Activated naive CD4-positive, alpha-beta T cell treated with anti-CD3 and anti-CD28 coated beads for 36 hours (primary cell): ENCODE data around the gene TSSK2. TPM values are rescaled to one million over a fixed set of nuclear protein-coding genes. Genes with fewer than 3 reads are reported as not detected.

Experiments
- CTCF ChIA-PET: fragments of 350-600 bp; sonication (Branson Sonifier 250); formaldehyde crosslinking; loops from one replicate; lab custom pipeline; 2021; ENCODE audit warnings: antibody characterized with exemption; lab: Charles Lee
- DNase-seq: peaks from one replicate; pipeline ENCODE4 v3.0.0-alpha.2; 2020
- H3K27ac Mint-ChIP-seq: one replicate; pipeline ENCODE4 v1.8.0; 2021; ENCODE audit warnings: mild to moderate bottlenecking, mixed read lengths
- H3K27me3 Mint-ChIP-seq: one replicate; pipeline ENCODE4 v1.8.0; 2021; ENCODE audit warnings: low read depth, mixed read lengths
- H3K36me3 Mint-ChIP-seq: one replicate; pipeline ENCODE4 v1.8.0; 2021; ENCODE audit warnings: low read depth, mixed read lengths
- H3K4me1 Mint-ChIP-seq: one replicate; pipeline ENCODE4 v1.8.0; 2021; ENCODE audit warnings: low read depth, mixed read lengths
- H3K4me3 Mint-ChIP-seq: one replicate; pipeline ENCODE4 v1.8.0; 2021; ENCODE audit warnings: mild to moderate bottlenecking, moderate library complexity, mixed read lengths
- H3K9me3 Mint-ChIP-seq: one replicate; pipeline ENCODE4 v1.8.0; 2021; ENCODE audit warnings: mixed read lengths
- intact Hi-C: fragments of 100-400 bp; cut with micrococcal nuclease; formaldehyde crosslinking; loops from one replicate; pipeline ENCODE4 v1.15.1; 2023
- total RNA-seq, 2 experiments: library from RNA; stranded (reverse); gene quantifications; one replicate each; pipeline ENCODE4 v1.2.3, GENCODE V29; 2021

Gene TSSK2
- total RNA-seq, 2 experiments from 2014 or later: not detected

DNA sequence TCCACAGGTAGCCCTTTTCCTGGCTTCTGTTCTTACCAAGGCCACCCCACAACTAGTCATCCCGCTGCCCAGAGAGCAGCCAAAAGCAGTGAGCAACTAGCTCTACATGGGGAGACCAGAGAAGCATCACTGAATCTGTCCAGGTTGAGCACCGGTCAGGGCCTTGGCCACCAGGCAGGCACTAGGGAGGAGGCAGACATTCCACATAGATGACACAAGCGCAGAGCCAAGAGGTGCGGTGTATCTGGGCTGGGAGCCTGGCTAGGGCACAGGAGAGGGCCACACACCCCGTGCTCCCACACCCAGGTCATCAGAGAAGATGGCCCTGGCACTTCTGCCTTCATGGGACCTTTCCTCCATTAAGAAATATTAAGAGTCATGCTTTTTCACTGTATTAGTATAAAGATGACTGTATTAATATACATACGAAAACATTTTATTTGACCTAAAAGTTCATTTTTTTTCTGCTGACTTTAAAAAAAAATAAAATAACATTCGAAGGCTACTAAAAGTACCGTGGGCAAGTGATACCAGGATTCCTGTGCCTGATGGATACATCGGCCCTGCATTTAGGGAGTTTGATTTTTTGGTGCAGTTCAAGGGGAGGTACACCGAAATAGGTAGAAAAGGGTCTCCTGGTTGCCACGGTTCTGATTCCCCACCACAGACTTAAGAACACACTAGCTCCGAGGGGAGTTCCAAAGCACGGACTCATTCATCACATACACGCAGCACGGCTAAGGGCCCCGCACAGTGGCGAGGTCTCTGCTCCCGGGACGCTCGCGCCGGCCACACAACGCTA is 10.1 kb upstream of the TSSK2 start:
- peak; percentile 57 for DNase-seq
- H3K4me1 Mint-ChIP-seq: peaks cover 59% of the 10 kb centered on the region
- intact Hi-C loops: loop anchor here (5.0 kb wide), 2 partner anchors 311 to 356 kb away; partner anchors contain the start of genes CDC45, HIRA, MRPL40 and UFD1
- H3K36me3 Mint-ChIP-seq: no peaks in the 10 kb centered on the region
- peak overlapping the region; percentile 46 for H3K27ac Mint-ChIP-seq
- no peaks in the 10 kb centered on the region for H3K9me3 Mint-ChIP-seq
- peak overlapping the region; percentile 84 for H3K4me3 Mint-ChIP-seq
- CTCF ChIA-PET: interaction anchor here (1.4 kb wide), 1 partner anchor 11 kb away, joined by 4 read pairs; no protein-coding TSS in a partner anchor
- no peaks in the 10 kb centered on the region for H3K27me3 Mint-ChIP-seq

DNA sequence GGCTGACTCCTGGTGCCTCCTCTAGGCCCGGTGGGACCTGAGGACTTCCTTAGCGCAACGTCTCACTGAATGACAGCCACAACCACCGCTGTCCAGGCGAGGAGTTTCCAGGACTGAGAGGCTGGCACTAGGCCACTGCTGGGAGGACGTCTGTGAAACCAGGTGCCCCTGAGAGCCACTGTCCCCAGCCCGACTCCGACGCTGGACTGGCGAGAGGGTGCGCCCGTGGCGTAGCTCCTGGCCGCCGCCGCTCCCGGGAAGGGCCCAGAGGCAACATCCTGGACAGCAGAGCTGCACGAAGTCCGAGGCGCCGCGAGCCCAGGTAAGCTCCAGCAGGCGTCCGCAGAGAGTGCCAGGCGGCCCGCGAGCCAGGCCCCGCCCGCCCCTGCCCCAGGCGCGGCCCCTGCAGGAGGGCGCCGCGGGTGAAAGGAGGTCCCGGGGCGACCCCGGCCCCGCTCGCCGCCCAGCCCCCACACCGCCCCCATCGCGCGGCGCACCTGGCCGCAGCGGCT is 9.4 kb upstream of the TSSK2 start:
- intact Hi-C loops: loop anchor here (1.0 to 5.0 kb wide), 6 partner anchors 12 to 356 kb away; partner anchors contain the start of genes CDC45, ESS2, HIRA and MRPL40
- H3K4me3 Mint-ChIP-seq: peak overlapping the region; percentile 84
- no peaks in the 10 kb centered on the region for H3K9me3 Mint-ChIP-seq
- H3K36me3 Mint-ChIP-seq: no peaks in the 10 kb centered on the region
- CTCF ChIA-PET: interaction anchor here (1.4 kb wide), 1 partner anchor 11 kb away, joined by 4 read pairs; no protein-coding TSS in a partner anchor
- H3K27me3 Mint-ChIP-seq: no peaks in the 10 kb centered on the region
- peaks cover 53% of the 10 kb centered on the region for H3K4me1 Mint-ChIP-seq
- H3K27ac Mint-ChIP-seq: peak overlapping the region; percentile 46
- no peak for DNase-seq

DNA sequence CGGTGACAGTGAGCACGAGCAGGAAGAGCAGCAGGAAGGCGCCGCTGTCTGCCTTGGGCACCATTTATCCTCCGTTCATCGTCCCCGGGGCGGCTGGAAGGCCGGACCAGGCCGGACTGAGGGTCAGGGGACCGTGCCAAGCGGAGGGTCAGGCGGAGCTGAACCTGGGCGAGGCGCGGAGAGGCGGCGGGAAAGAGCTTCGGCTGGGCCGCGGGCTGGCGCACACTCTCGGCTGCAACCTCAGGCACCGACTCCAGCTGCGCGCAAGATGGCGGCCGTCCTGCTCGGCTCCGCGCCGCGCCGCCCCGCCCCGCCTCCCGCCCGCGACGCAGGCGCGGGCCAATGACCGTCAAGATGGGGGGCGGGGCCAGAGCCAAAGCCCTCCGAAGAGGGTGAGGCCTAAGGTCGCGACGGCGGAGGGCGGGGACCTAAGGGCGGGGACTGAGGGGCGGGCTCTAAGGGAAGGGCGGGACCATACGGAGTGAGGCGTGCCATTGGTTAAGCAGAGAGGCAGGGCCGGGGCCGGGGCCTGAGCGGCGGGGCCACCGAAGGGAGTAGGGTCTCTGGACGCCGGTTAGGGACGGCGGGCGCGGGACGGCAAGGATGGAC is 8.9 kb upstream of the TSSK2 start, which contains the start of gene DGCR2:
Gene DGCR2 (minus strand): TSS at position 270 of the 609 bp plus-strand sequence. CDS start 206 bp downstream, at position 64.
- H3K36me3 Mint-ChIP-seq: no peaks in the 10 kb centered on the region
- peaks cover 47% of the 10 kb centered on the region for H3K4me1 Mint-ChIP-seq
- DNase-seq: peak; percentile 98
- intact Hi-C loops: loop anchor here (1.0 to 5.0 kb wide), 6 partner anchors 13 to 355 kb away; partner anchors contain the start of genes CDC45, ESS2, HIRA and MRPL40
- peak within 1 kb of the TSS; percentile 84 for H3K4me3 Mint-ChIP-seq
- H3K9me3 Mint-ChIP-seq: no peaks in the 10 kb centered on the region
- CTCF ChIA-PET: interaction anchor here (1.4 kb wide), 1 partner anchor 12 kb away, joined by 4 read pairs; no protein-coding TSS in a partner anchor
- H3K27me3 Mint-ChIP-seq: no peaks in the 10 kb centered on the region
- H3K27ac Mint-ChIP-seq: peak within 1 kb of the TSS; percentile 66

DNA sequence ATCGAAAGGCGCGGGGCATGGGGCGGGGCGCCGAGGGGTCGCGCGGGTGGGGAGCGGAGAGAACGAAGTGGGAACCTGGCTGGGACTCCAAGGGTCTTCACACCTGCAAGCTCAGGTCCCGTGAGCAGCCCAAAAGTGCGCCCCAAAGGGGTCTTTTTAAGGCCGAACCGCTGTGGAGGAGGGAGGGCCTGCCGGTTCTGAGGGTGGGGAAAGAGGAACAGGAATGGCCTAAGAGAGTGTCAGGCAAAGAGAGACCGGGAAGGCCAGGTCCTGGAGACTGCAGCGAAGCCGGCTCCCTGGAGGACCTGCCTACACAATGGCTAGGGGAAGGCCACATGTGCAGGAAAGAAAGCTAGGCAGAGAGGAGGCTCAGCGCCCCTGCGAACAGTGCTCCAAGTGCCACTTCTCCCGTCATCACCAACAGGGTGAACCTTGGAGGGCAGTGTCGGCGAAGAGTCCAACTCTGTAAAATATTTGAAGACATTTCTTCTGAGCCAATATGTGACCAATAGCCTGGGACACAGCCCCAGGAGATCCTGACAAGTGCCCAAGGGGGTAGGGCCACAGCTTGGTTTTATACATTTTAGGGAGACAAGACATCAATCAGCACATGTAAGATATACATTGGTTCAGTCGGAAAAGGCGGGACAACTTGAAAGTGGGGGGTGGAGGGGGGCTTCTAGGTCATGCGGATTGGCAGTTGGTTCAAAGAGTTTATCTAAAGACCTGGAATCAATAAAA is 8.2 kb upstream of the TSSK2 start:
- H3K27ac Mint-ChIP-seq: no peak overlapping the region
- DNase-seq: no peak
- H3K36me3 Mint-ChIP-seq: no peaks in the 10 kb centered on the region
- H3K4me1 Mint-ChIP-seq: peaks cover 40% of the 10 kb centered on the region
- H3K9me3 Mint-ChIP-seq: no peaks in the 10 kb centered on the region
- intact Hi-C loops: loop anchor here (1.0 to 5.0 kb wide), 6 partner anchors 14 to 354 kb away; partner anchors contain the start of genes CDC45, ESS2, HIRA and MRPL40
- CTCF ChIA-PET: no interaction called here
- no peaks in the 10 kb centered on the region for H3K27me3 Mint-ChIP-seq
- peak overlapping the region; percentile 80 for H3K4me3 Mint-ChIP-seq

DNA sequence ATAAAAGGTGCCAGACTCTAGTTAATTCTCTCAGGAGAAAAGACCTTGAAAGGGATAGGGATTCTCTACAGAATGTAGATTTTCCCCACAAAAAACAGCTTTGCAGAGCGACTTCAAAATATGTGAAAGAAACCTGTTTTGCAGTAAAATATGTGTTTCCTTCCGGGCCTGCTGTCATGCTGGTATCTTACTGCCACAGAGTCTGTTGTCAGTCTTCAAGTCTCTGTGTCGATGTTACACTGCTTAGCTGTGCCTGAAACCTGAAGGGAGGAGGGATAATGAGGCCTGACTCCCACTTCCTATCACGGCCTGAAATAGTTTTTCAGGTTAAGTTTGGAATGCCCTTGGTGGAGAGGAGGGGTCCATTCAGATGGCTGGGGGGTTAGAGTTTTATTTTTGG is 7.2 kb upstream of the TSSK2 start:
- no peak for DNase-seq
- Mint-ChIP-seq H3K4me3 (no peak overlapping the region), H3K4me1 (peaks cover 31% of the 10 kb centered on the region), H3K27ac (no peak overlapping the region), H3K9me3 (no peaks in the 10 kb centered on the region), H3K36me3 (no peaks in the 10 kb centered on the region), H3K27me3 (no peaks in the 10 kb centered on the region)
- intact Hi-C loops: loop anchor here (2.0 to 5.0 kb wide), 3 partner anchors 55 to 353 kb away; partner anchors contain the start of genes CDC45, HIRA, MRPL40 and SLC25A1
- CTCF ChIA-PET: no interaction called here

DNA sequence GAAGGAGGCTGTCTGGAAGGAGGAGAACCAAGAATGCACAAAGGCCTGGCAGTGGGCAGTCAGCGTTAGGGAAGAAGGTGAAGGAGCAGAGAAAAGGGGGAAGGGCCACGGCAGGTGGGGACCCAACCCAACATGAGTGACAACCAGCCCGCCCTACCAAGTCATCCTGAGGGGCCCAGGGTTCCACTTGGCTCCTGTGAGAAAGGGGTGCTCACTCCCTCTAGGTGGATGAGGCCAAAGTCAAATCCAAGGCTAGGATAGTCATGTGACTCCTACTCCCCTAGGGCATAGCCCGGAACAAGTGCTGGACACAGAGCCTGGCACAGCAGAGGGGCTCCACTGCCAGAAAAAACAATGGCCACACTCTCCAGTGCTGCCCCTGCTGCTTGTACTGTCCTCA is 6.7 kb upstream of the TSSK2 start:
- CTCF ChIA-PET: interaction anchor here (0.8 kb wide), 1 partner anchor 19 kb away, joined by 3 read pairs; no protein-coding TSS in a partner anchor
- no peaks in the 10 kb centered on the region for H3K27me3 Mint-ChIP-seq
- intact Hi-C loops: loop anchor here (5.0 kb wide), 2 partner anchors 308 to 353 kb away; partner anchors contain the start of genes CDC45, HIRA, MRPL40 and UFD1
- H3K9me3 Mint-ChIP-seq: no peaks in the 10 kb centered on the region
- H3K27ac Mint-ChIP-seq: no peak overlapping the region
- no peaks in the 10 kb centered on the region for H3K36me3 Mint-ChIP-seq
- no peak for DNase-seq
- no peak overlapping the region for H3K4me3 Mint-ChIP-seq
- H3K4me1 Mint-ChIP-seq: peaks cover 27% of the 10 kb centered on the region

DNA sequence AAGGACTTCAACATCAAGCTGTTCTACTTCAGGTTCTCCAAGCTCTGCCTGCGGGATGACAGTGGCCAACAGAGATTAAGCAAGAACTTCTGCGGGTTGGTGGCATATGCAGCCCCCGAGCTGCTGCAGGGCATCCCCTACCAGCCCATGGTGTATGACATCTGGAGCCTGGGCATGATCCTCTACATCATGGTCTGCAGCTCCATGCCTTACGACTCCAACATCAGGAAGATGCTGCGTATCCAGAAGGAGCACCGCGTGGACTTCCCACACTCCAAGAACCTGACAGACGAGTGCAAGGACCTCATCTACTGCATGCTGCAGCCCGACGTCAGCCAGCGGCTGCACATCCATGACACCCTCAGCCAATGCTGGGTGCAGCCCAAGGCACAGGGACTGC is 6.1 kb upstream of the TSSK2 start:
- Mint-ChIP-seq H3K27ac (no peak overlapping the region), H3K4me3 (no peak overlapping the region), H3K9me3 (no peaks in the 10 kb centered on the region), H3K27me3 (no peaks in the 10 kb centered on the region), H3K4me1 (peaks cover 21% of the 10 kb centered on the region), H3K36me3 (no peaks in the 10 kb centered on the region)
- CTCF ChIA-PET: interaction anchor here (0.8 kb wide), 1 partner anchor 19 kb away, joined by 3 read pairs; no protein-coding TSS in a partner anchor
- no peak for DNase-seq
- intact Hi-C loops: no loop called here

DNA sequence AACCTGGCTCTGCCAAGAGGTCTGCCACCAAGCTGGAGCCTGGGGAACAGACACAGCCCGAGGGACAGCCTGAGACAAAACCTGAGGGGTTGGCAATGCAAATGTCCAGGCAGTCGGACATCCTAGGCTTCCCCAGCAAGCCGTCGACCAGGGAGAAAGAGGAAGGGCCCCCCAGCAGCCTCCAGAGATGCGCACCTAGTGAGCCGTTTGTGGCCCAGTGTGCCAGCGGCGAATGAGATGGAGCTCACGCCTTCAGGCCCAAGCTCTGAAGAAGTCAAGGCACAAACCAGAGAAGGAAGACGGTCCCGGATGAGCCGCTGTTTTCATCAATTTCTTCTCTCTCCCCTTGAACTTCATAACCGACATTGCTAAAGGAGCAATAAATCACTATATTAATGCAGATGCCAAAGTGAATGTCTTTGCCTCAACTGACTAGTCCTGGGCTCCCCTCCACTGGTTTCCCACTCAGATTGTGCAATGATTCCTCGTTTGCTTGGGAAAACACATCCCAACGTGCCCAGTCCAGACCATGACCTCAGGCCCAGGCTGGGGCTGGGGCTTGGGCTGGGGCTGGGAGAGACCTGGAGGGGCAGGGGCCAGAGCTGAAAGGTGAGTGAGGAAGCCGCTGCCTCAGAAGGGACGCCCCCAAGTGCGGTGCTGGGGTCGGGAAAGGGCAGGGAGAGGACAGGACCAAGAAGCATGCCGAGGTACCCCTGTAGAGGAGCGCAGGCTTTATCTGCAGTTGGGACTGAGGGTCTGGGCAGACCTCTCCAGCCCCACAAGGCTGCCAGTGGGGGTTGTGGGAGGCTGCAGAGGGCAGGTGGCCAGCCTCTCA is 5.4 kb upstream of the TSSK2 start:
- intact Hi-C loops: no loop called here
- H3K36me3 Mint-ChIP-seq: no peaks in the 10 kb centered on the region
- H3K27ac Mint-ChIP-seq: no peak overlapping the region

DNA sequence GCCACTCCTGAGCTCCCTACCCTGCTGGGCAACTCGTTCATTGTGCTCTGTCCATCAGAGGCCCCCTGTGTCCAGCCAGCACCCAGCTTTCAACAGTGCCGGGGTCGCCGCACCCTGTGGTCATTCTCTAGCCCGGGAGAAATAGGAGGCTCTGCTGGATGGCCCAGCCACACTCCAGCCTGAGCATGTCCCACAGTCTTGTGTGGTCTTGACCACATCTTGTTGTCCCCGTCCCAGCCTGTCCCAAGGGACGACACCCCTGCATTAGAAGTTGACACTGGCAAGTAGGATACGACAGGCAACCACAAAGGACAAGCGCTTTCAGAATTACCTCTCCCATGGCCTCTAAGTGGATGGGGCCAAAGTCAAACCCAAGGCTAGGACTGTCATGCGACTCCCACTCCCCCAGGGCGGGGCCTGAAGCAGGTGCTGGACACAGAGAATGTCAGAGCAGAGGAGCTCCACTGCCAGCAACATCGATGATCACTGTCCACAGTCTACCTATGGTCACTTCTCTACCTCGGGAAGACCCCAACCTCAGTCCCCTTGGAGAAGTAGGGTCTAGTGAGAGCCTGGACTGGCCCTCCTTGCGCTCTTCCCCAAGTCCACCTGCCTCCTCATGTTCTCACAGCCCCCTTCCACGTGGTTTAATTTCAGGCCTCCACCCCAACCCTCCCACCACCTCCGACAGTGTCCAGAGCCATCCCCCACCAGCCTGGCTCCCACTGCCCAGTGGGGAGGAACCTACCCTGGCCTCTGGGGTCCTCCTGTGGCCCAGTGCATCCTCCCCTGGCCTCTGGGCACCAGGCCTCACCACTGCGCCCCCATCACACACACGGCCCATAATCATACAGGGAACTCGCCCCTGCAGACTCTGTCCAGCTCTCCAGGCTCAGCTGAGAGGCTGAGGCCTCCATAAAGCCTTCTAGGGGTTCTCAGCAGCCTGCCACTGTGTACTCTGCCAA is 4.5 kb upstream of the TSSK2 start:
- Mint-ChIP-seq H3K36me3 (peaks cover under 1% of the 10 kb centered on the region), H3K4me1 (peaks cover 8% of the 10 kb centered on the region), H3K9me3 (no peaks in the 10 kb centered on the region), H3K4me3 (no peak overlapping the region), H3K27ac (no peak overlapping the region), H3K27me3 (no peaks in the 10 kb centered on the region)
- intact Hi-C loops: no loop called here
- DNase-seq: no peak
- CTCF ChIA-PET: no interaction called here

More for the DNA sequence above, 5.4 kb upstream of the TSSK2 start:
- H3K27me3 Mint-ChIP-seq: no peaks in the 10 kb centered on the region
- DNase-seq: no peak
- H3K9me3 Mint-ChIP-seq: no peaks in the 10 kb centered on the region
- H3K4me1 Mint-ChIP-seq: peaks cover 15% of the 10 kb centered on the region
- CTCF ChIA-PET: no interaction called here
- H3K4me3 Mint-ChIP-seq: no peak overlapping the region

DNA sequence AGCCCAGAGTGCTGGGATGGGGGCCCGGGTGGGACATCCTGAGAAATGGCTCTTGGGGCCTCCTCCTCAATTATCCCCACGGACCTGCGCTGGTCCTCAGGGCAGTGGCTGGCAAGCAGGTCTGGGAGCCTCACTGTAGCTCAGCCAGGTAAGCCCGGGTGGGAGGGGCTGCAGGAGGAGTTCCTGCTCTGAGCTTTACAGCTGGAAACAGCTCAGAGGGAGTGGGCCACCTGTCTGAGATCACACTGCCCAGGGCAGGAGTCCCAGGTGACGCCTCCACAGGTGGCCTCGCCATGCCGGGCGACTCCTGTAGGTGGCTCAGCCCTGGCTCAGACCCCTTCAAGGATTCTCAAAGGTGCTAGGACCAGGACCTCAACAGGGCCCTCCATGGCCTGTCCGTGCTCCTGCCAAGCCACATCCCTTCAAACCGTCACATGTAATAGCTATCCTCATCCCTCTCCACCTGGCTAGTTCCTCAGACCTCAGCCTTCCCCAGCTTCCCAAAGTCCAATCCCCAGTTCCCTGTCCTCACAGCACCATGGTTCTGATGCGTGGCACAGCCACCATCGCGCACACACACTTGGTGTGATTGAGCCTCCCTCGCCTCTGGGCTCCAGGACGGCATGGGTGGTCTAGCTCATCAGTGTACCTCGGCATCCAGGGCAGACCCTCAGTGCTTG is 3.6 kb upstream of the TSSK2 start:
- intact Hi-C loops: no loop called here
- Mint-ChIP-seq H3K4me3 (no peak overlapping the region), H3K9me3 (no peaks in the 10 kb centered on the region), H3K27ac (no peak overlapping the region), H3K4me1 (peaks cover 8% of the 10 kb centered on the region), H3K36me3 (peaks cover 4% of the 10 kb centered on the region), H3K27me3 (no peaks in the 10 kb centered on the region)
- no peak for DNase-seq
- CTCF ChIA-PET: interaction anchor here (0.5 kb wide), 1 partner anchor 17 kb away, joined by 5 read pairs; no protein-coding TSS in a partner anchor
